ENCODE results near the gene PNPLA7.

Gene PNPLA7

DNA sequence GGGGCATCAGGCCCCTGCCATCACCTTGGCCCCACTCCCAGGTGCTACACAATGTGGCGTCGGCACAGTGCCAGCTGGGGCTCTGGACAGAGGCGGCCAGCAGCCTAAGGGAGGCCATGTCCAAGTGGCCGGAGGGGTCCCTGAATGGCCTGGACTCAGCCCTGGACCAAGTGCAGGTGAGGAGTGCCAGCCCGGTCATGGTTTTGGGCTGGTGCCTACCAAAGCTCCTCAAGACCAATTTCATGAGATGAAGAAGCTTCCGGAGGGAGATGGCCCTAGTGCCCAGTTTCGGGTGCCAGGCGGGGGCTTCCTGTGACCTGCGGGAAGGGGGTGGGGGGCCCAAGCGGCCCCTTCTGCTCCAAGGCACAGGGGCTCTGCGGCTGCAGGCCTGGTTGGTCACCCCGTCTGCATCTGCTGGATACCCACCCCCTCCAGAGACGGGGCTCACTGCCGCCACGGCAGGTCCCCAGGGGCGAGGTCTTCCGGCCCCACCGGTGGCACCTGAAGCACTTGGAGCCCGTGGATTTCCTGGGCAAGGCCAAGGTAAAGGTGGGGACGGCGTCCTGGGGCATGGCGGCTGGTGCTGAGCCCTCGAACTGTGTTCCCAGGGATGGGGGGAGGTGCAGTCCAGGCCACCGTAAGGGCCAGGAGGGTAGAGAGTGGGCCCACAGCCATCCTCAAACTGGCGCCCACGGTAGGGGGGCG is 121.2 kb downstream of the PNPLA7 start:
- Histone ChIP-seq H3K27me3 (ENCODE audit: insufficient read depth, low read length, poor library complexity) (no peaks in the 10 kb centered on the region), H3K4me2 (ENCODE audit: insufficient read depth, low read length) (no peak overlapping the region), H2AFZ (ENCODE audit: low read depth, low read length) (no peak overlapping the region), H3K9ac (ENCODE audit: low read depth, low read length) (no peak overlapping the region), H3K79me2 (ENCODE audit: insufficient read depth, low read length) (no peaks in the 10 kb centered on the region), H3K4me1 (ENCODE audit: insufficient read depth, low read length) (no peaks in the 10 kb centered on the region), H3K27ac (ENCODE audit: low read length) (no peak overlapping the region), H3K4me3 (ENCODE audit: low read depth in 1 of 2, low read length in 2 of 2) (no peak overlapping the region), H3K9me3 (ENCODE audit: insufficient read depth, low read length, severe bottlenecking) (no peaks in the 10 kb centered on the region), H3K36me3 (ENCODE audit: insufficient read depth, low read length) (no peaks in the 10 kb centered on the region), H4K20me1 (ENCODE audit: insufficient read depth, low read length) (no peaks in the 10 kb centered on the region)
- TF ChIP-seq, protein P1, sequence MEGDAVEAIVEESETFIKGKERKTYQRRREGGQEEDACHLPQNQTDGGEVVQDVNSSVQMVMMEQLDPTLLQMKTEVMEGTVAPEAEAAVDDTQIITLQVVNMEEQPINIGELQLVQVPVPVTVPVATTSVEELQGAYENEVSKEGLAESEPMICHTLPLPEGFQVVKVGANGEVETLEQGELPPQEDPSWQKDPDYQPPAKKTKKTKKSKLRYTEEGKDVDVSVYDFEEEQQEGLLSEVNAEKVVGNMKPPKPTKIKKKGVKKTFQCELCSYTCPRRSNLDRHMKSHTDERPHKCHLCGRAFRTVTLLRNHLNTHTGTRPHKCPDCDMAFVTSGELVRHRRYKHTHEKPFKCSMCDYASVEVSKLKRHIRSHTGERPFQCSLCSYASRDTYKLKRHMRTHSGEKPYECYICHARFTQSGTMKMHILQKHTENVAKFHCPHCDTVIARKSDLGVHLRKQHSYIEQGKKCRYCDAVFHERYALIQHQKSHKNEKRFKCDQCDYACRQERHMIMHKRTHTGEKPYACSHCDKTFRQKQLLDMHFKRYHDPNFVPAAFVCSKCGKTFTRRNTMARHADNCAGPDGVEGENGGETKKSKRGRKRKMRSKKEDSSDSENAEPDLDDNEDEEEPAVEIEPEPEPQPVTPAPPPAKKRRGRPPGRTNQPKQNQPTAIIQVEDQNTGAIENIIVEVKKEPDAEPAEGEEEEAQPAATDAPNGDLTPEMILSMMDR (IDR thresholded peaks at IDR 0.05; ENCODE audit: borderline replicate concordance, extremely low read depth, low read length, poor library complexity, severe bottlenecking) = no peak
- TF ChIP-seq EZH2 (IDR thresholded peaks at IDR 0.05; ENCODE audit: borderline replicate concordance, low read depth, low read length, severe bottlenecking) = no peak
- ATAC-seq (ENCODE audit: insufficient read depth, low read depth) (no peak), DNase-seq (no peak)

DNA sequence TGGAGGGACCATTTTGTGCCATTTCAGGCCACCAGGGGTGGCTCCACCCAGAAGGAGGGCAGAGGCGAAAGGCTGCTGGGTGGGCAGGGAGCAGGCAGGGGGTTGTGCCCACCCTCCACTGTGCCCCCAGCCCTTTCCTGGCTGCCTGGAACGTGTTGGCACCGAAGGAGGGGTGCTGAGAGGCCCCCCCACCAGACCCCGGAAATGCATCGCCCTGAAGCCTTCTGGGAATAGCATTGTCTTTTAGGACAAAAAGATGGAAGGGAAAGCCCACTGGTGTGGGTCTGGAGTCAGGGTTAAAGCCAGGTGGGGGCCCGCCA is 121.9 kb downstream of the PNPLA7 start:
- no peak for DNase-seq
- Histone ChIP-seq H4K20me1 (ENCODE audit: insufficient read depth, low read length) (no peaks in the 10 kb centered on the region), H3K4me2 (ENCODE audit: insufficient read depth, low read length) (no peak overlapping the region), H3K9ac (ENCODE audit: low read depth, low read length) (no peak overlapping the region), H2AFZ (ENCODE audit: low read depth, low read length) (no peak overlapping the region), H3K9me3 (ENCODE audit: insufficient read depth, low read length, severe bottlenecking) (no peaks in the 10 kb centered on the region), H3K79me2 (ENCODE audit: insufficient read depth, low read length) (no peaks in the 10 kb centered on the region), H3K4me1 (ENCODE audit: insufficient read depth, low read length) (no peaks in the 10 kb centered on the region), H3K27ac (ENCODE audit: low read length) (no peak overlapping the region), H3K36me3 (ENCODE audit: insufficient read depth, low read length) (no peaks in the 10 kb centered on the region), H3K27me3 (ENCODE audit: insufficient read depth, low read length, poor library complexity) (no peaks in the 10 kb centered on the region), H3K4me3 (ENCODE audit: low read depth in 1 of 2, low read length in 2 of 2) (no peak overlapping the region)
- no peak for TF ChIP-seq EZH2 (IDR thresholded peaks at IDR 0.05; ENCODE audit: borderline replicate concordance, low read depth, low read length, severe bottlenecking)
- TF ChIP-seq, protein P1 (IDR thresholded peaks at IDR 0.05; ENCODE audit: borderline replicate concordance, extremely low read depth, low read length, poor library complexity, severe bottlenecking) = no peak
- no peak for ATAC-seq (ENCODE audit: insufficient read depth, low read depth)

DNA sequence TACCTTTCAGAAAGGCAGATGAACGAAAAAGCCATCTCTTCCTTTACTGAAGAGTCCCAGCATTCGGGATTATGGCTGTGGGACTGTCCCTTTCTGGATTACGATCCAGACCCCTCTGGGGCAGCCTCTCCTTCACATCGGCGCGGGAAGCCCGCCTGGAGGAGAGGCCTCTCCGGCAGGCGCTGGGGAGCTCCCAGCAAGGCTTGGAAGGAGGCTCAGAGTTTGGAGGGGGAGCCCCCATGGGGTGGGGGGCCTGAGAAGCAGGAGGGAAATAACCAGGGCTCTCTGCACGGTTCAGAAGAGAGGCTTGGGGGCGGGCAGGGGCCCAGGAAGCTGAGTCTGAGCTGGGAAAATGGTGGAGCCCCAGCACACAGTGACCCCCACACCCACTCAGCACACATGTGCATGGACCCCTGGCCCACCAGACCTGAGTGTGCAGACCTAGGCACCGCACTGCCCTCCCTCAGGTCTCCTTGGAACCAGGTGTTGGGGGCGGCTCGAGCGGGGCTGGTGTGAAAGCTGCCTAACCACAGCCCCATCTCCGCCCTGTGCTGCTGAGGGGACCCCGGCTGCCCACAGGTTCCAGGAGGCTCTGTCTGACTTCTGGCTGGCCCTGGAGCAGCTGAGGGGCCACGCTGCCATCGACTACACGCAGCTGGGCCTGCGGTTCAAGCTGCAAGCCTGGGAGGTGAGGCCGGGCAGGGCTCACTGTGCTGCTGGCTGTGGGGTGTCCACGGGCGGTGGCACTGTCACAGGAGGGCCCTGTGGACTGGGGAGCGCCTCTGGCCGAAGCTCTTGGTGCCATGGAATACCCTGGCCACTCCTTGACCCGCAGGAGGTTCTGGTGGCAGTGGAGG is 122.5 kb downstream of the PNPLA7 start:
- Histone ChIP-seq H3K36me3 (ENCODE audit: insufficient read depth, low read length) (no peaks in the 10 kb centered on the region), H3K4me1 (ENCODE audit: insufficient read depth, low read length) (no peaks in the 10 kb centered on the region), H4K20me1 (ENCODE audit: insufficient read depth, low read length) (no peaks in the 10 kb centered on the region), H3K9me3 (ENCODE audit: insufficient read depth, low read length, severe bottlenecking) (no peaks in the 10 kb centered on the region), H3K9ac (ENCODE audit: low read depth, low read length) (no peak overlapping the region), H3K4me3 (ENCODE audit: low read depth in 1 of 2, low read length in 2 of 2) (no peak overlapping the region), H3K79me2 (ENCODE audit: insufficient read depth, low read length) (no peaks in the 10 kb centered on the region), H3K4me2 (ENCODE audit: insufficient read depth, low read length) (no peak overlapping the region), H2AFZ (ENCODE audit: low read depth, low read length) (no peak overlapping the region), H3K27me3 (ENCODE audit: insufficient read depth, low read length, poor library complexity) (no peaks in the 10 kb centered on the region), H3K27ac (ENCODE audit: low read length) (no peak overlapping the region)
- no peak for TF ChIP-seq EZH2 (IDR thresholded peaks at IDR 0.05; ENCODE audit: borderline replicate concordance, low read depth, low read length, severe bottlenecking)
- ATAC-seq (ENCODE audit: insufficient read depth, low read depth) (no peak), DNase-seq (no peak)

DNA sequence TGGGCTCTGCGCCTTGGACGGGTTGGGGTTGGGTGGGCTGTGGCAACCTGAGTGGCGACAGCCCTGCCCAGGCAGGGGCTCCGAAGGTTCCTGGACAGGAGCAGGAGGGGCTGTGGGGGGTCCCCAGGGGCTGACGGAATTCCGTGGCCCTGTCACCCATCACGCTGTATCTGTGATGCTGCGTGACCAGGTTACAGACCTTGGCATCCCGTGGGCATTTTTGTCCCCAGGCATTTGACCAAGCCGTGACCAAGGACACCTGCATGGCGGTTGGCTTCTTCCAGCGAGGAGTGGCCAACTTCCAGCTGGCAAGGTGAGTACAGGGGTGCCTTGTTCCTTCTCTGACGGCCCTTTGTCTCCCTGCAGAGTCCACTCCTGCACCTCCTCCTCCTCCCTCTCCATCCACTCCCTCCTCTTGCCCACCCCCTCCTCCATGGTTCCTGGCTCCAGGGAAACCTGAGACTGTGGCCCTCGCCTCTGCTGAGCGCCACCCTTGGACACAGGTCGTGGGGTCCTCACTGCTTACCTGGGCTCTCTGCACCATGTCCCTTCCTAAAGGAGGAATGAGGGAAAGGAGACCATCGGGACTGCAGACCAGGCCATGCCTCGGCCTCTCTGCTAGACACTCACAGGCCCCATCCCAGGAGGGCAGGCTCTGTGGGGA is 124.1 kb downstream of the PNPLA7 start:
- Histone ChIP-seq H3K4me3 (ENCODE audit: low read depth in 1 of 2, low read length in 2 of 2) (no peak overlapping the region), H3K4me2 (ENCODE audit: insufficient read depth, low read length) (no peak overlapping the region), H3K27ac (ENCODE audit: low read length) (no peak overlapping the region), H3K27me3 (ENCODE audit: insufficient read depth, low read length, poor library complexity) (no peaks in the 10 kb centered on the region), H4K20me1 (ENCODE audit: insufficient read depth, low read length) (no peaks in the 10 kb centered on the region), H3K9me3 (ENCODE audit: insufficient read depth, low read length, severe bottlenecking) (no peaks in the 10 kb centered on the region), H2AFZ (ENCODE audit: low read depth, low read length) (no peak overlapping the region), H3K4me1 (ENCODE audit: insufficient read depth, low read length) (no peaks in the 10 kb centered on the region), H3K79me2 (ENCODE audit: insufficient read depth, low read length) (no peaks in the 10 kb centered on the region), H3K36me3 (ENCODE audit: insufficient read depth, low read length) (no peaks in the 10 kb centered on the region), H3K9ac (ENCODE audit: low read depth, low read length) (no peak overlapping the region)
- DNase-seq (no peak), ATAC-seq (ENCODE audit: insufficient read depth, low read depth) (no peak)
- no peak for TF ChIP-seq EZH2 (IDR thresholded peaks at IDR 0.05; ENCODE audit: borderline replicate concordance, low read depth, low read length, severe bottlenecking)
- TF ChIP-seq, protein P1 (IDR thresholded peaks at IDR 0.05; ENCODE audit: borderline replicate concordance, extremely low read depth, low read length, poor library complexity, severe bottlenecking) = no peak
